Neural progenitor cell (in vitro differentiated cells): ENCODE data around the gene MGRN1. TPM values are rescaled to one million over a fixed set of nuclear protein-coding genes. Genes with fewer than 3 reads are reported as not detected.

Experiments used
- DNase-seq: peaks from one replicate; pipeline ENCODE4 v3.0.0-alpha.2; 2016; ENCODE audit warnings: low spot score
- H2AFZ ChIP-seq: fragments of 200-600 bp; sonication (generic); replicated peaks from 2 replicates; pipeline ENCODE4 v1.6.1; 2016; ENCODE audit warnings: antibody characterized with exemption
- H3F3A ChIP-seq: fragments of 200-600 bp; sonication (generic); 2 replicates; pipeline ENCODE4 v1.6.1; 2016; ENCODE audit warnings: antibody characterized with exemption, low read depth
- H3K27ac ChIP-seq: fragments of 200-600 bp; sonication (generic); 2 replicates; pipeline ENCODE4 v1.5.1; 2016; ENCODE audit warnings: mild to moderate bottlenecking
- H3K27me3 ChIP-seq: fragments of 200-600 bp; sonication (generic); 2 replicates; pipeline ENCODE4 v1.6.1; 2016; ENCODE audit warnings: mild to moderate bottlenecking, moderate library complexity
- H3K36me3 ChIP-seq: fragments of 200-600 bp; sonication (generic); 2 replicates; pipeline ENCODE4 v1.5.1; 2016
- H3K4me1 ChIP-seq: fragments of 200-600 bp; sonication (generic); 2 replicates; pipeline ENCODE4 v1.6.1; 2016; ENCODE audit warnings: mixed run types
- H3K4me2 ChIP-seq: fragments of 200-600 bp; sonication (generic); 2 replicates; pipeline ENCODE4 v1.6.1; 2016
- H3K4me3 ChIP-seq: fragments of 200-600 bp; sonication (generic); 2 replicates; pipeline ENCODE4 v1.5.1; 2016
- H3K79me2 ChIP-seq: fragments of 200-600 bp; sonication (generic); 2 replicates; pipeline ENCODE4 v1.6.1; 2016; ENCODE audit warnings: low read depth
- H3K9ac ChIP-seq: fragments of 200-600 bp; sonication (generic); 2 replicates; pipeline ENCODE4 v1.6.1; 2016
- H3K9me3 ChIP-seq: fragments of 200-600 bp; sonication (generic); 2 replicates; pipeline ENCODE4 v1.5.1; 2016; ENCODE audit warnings: low read depth
- H4K20me1 ChIP-seq: fragments of 200-600 bp; sonication (generic); 2 replicates; pipeline ENCODE4 v1.6.1; 2016; ENCODE audit warnings: low read depth
- H3K27ac Mint-ChIP-seq: 3 replicates; pipeline ENCODE4 v1.8.0; 2021; ENCODE audit warnings: mixed read lengths
- H3K27me3 Mint-ChIP-seq: 2 replicates; pipeline ENCODE4 v1.8.0; 2022; ENCODE audit warnings: low read depth, mild to moderate bottlenecking, inconsistent platforms, moderate library complexity, mixed read lengths; ENCODE audit not compliant: insufficient read depth
- H3K36me3 Mint-ChIP-seq: 3 replicates; pipeline ENCODE4 v1.8.0; 2021; ENCODE audit warnings: mixed read lengths
- H3K4me1 Mint-ChIP-seq: 3 replicates; pipeline ENCODE4 v1.8.0; 2021; ENCODE audit warnings: mixed read lengths
- H3K4me3 Mint-ChIP-seq: 3 replicates; pipeline ENCODE4 v1.8.0; 2021; ENCODE audit warnings: mild to moderate bottlenecking, moderate library complexity, mixed read lengths
- H3K9me3 Mint-ChIP-seq: 3 replicates; pipeline ENCODE4 v1.8.0; 2020; ENCODE audit warnings: mixed read lengths
- CTCF ChIP-seq: fragments of 200-600 bp; sonication (generic); IDR thresholded peaks from 2 replicates; pipeline ENCODE4 v1.5.1; 2017; ENCODE audit warnings: antibody characterized with exemption, mild to moderate bottlenecking
- EZH2 ChIP-seq: fragments of 200-600 bp; sonication (generic); IDR thresholded peaks from 2 replicates; pipeline ENCODE4 v1.6.1; 2017; ENCODE audit warnings: antibody characterized with exemption, mild to moderate bottlenecking, moderate library complexity
- EZH2phosphoT487 ChIP-seq: fragments of 200-600 bp; sonication (generic); IDR thresholded peaks from 2 replicates; pipeline ENCODE4 v1.6.1; 2017; ENCODE audit warnings: antibody characterized with exemption
- total RNA-seq: library from RNA; depleted of rRNA; stranded (reverse); fragments of >200 nt; gene quantifications from 2 replicates; pipeline ENCODE4 v1.2.3, GENCODE V29; 2015; ENCODE audit warnings: low replicate concordance

The MGRN1 gene
- total RNA-seq, 1 donor from 2014 or later: 17.5 TPM

- Mint-ChIP-seq H3K36me3 (peaks cover 5% of the 10 kb centered on the region), H3K27me3 (no peaks in the 10 kb centered on the region), H3K4me3 (no peak overlapping the region), H3K27ac (no peak overlapping the region), H3K4me1 (peaks cover 6% of the 10 kb centered on the region), H3K9me3 (no peaks in the 10 kb centered on the region)
- Histone ChIP-seq H3K27me3 (no peaks in the 10 kb centered on the region), H3F3A (peaks cover 6% of the 10 kb centered on the region), H3K4me2 (no peak overlapping the region), H3K79me2 (peaks cover 36% of the 10 kb centered on the region), H3K27ac (no peak overlapping the region), H4K20me1 (no peaks in the 10 kb centered on the region), H2AFZ (no peak overlapping the region), H3K9me3 (no peaks in the 10 kb centered on the region), H3K4me1 (peaks cover 8% of the 10 kb centered on the region), H3K36me3 (no peaks in the 10 kb centered on the region), H3K9ac (no peak overlapping the region), H3K4me3 (no peak overlapping the region)
- TF ChIP-seq EZH2phosphoT487 (no peak), EZH2 (no peak), CTCF (no peak)
- DNase-seq: no peak
These were observed 104.0 kb downstream of the MGRN1 start for GRCh38 chr16:4728676-4729075.

GRCh38 chr16:4729876-4730275 lies 105.2 kb downstream of the MGRN1 start:
- Mint-ChIP-seq H3K27me3 (peaks cover under 1% of the 10 kb centered on the region), H3K4me1 (peaks cover 7% of the 10 kb centered on the region), H3K4me3 (no peak overlapping the region), H3K36me3 (peaks cover 5% of the 10 kb centered on the region), H3K27ac (no peak overlapping the region), H3K9me3 (no peaks in the 10 kb centered on the region)
- Histone ChIP-seq H3K27me3 (no peaks in the 10 kb centered on the region), H3K27ac (no peak overlapping the region), H3F3A (peaks cover 18% of the 10 kb centered on the region), H2AFZ (no peak overlapping the region), H3K36me3 (no peaks in the 10 kb centered on the region), H3K9me3 (no peaks in the 10 kb centered on the region), H3K4me2 (no peak overlapping the region), H3K79me2 (peaks cover 37% of the 10 kb centered on the region), H3K4me3 (no peak overlapping the region), H3K4me1 (peaks cover 8% of the 10 kb centered on the region), H3K9ac (no peak overlapping the region), H4K20me1 (no peaks in the 10 kb centered on the region)
- TF ChIP-seq EZH2phosphoT487 (no peak), CTCF (no peak), EZH2 (no peak)
- no peak for DNase-seq

GRCh38 chr16:4733211-4733742 lies 108.7 kb downstream of the MGRN1 start:
- H3K36me3 Mint-ChIP-seq: peaks cover 4% of the 10 kb centered on the region
- H3K4me1 Mint-ChIP-seq: peaks cover 14% of the 10 kb centered on the region
- Histone ChIP-seq H3K9me3 (no peaks in the 10 kb centered on the region), H3K27me3 (no peaks in the 10 kb centered on the region), H2AFZ (no peak overlapping the region), H3K9ac (peak overlapping the region; percentile 55), H4K20me1 (no peaks in the 10 kb centered on the region), H3K4me1 (peaks cover 12% of the 10 kb centered on the region), H3F3A (peaks cover 27% of the 10 kb centered on the region), H3K27ac (no peak overlapping the region), H3K36me3 (no peaks in the 10 kb centered on the region), H3K4me2 (peak overlapping the region; percentile 91), H3K79me2 (peaks cover 37% of the 10 kb centered on the region), H3K4me3 (peak overlapping the region; percentile 75)
- H3K27ac Mint-ChIP-seq: no peak overlapping the region
- H3K4me3 Mint-ChIP-seq: peak overlapping the region; percentile 95
- no peaks in the 10 kb centered on the region for H3K9me3 Mint-ChIP-seq
- no peak for DNase-seq
- peaks cover 3% of the 10 kb centered on the region for H3K27me3 Mint-ChIP-seq
- TF ChIP-seq CTCF (no peak), EZH2phosphoT487 (no peak), EZH2 (no peak)
